Measurements from ENCODE around the gene VSTM2A.
A peak's percentile ranks its signal among the peaks of the same experiment; 100 is the strongest.
"Not testable (repeated sequence)": the region's sequence is repeated elsewhere in the genome, so short reads cannot be mapped to it uniquely, and the experiment has no call there.

Gene VSTM2A, protein sequence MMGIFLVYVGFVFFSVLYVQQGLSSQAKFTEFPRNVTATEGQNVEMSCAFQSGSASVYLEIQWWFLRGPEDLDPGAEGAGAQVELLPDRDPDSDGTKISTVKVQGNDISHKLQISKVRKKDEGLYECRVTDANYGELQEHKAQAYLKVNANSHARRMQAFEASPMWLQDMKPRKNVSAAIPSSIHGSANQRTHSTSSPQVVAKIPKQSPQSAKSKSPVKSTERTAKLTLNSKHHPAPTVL

GRCh38 chr7:54541669-54542625 is at the start of gene VSTM2A:
Gene VSTM2A, plus strand, starts transcription at chr7:54542375. Its CDS starts 356 bp downstream, at chr7:54542731.
- TF ChIP-seq CTCF (conservative IDR thresholded peaks at IDR 0.05; ENCODE audit: control insufficient read depth, insufficient read depth, low read depth, low read length): no peak
- DNase-seq (ENCODE audit: low read depth): no peak
- no peak within 1 kb of the TSS for H3K4me3 ChIP-seq (ENCODE audit: control insufficient read depth, low read depth, low read length)

DNA sequence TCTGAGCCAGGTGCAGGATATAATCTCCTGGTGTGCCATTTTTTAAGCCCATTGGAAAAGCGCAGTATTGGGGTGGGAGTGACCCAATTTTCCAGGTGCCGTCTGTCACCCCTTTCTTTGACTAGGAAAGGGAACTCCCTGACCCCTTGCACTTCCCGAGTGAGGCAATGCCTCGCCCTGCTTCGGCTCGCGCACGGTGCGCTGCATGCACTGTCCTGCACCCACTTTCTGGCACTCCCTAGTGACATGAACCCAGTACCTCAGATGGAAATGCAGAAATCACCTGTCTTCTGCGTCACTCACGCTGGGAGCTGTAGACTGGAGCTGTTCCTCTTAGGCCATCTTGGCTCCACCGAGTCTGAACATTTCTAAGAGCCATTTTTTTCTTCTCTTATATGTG is 37.6 kb upstream of the VSTM2A start:
- DNase-seq (ENCODE audit: low read depth): not testable (repeated sequence)

GRCh38 chr7:54529568-54529967 is 12.6 kb upstream of the VSTM2A start:
- no peak overlapping the region for H3K4me3 ChIP-seq (ENCODE audit: control insufficient read depth, low read depth, low read length)
- no peak for TF ChIP-seq CTCF (conservative IDR thresholded peaks at IDR 0.05; ENCODE audit: control insufficient read depth, insufficient read depth, low read depth, low read length)
- DNase-seq (ENCODE audit: low read depth): no peak

More for the DNA sequence above, 37.6 kb upstream of the VSTM2A start:
- not testable (repeated sequence) for H3K4me3 ChIP-seq (ENCODE audit: control insufficient read depth, low read depth, low read length)

DNA sequence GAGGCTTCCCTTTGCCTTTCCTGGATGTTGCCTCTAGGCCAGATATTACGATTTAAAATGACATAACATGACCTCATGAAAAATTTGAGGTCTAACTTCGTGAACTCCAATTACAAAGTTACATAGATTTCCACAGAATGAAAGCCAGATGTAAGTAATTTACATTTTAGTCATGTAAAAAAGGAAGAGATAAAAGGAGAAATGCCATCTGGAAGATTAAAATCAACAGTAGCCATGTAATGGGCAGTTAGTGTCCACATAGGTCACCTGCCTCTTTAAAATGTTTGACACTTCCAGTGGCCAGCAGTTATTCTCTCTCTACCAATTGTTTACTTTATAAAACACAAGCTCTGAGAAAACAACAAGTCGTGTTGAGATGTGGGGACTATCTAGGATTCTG is 4.1 kb upstream of the VSTM2A start:
- no peak for DNase-seq (ENCODE audit: low read depth)
- no peak for TF ChIP-seq CTCF (conservative IDR thresholded peaks at IDR 0.05; ENCODE audit: control insufficient read depth, insufficient read depth, low read depth, low read length)
- H3K4me3 ChIP-seq (ENCODE audit: control insufficient read depth, low read depth, low read length): no peak overlapping the region

DNA sequence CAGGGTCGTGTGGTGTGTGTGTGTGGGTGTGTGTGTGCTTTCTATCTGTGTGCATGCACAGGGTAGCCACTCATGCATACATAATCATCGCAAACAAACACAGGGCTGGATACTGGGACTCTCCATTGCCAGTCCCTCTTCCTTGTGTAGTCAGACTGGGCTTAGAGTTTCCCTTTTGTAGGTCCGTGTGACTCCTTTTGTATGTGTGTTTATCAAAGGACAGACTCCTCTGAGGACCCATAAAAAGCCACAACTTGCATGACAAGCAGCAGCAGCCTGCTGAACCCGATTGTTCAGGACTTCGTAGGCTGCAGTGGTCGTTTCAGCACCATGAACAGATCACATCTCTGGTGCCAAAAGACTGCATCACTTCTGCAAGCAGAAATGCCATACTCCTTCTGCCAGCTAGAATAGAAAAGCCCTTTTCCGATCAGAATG is 895 bp downstream of the VSTM2A start:
- peak; percentile 9 for DNase-seq (ENCODE audit: low read depth)
- no peak overlapping the region for H3K4me3 ChIP-seq (ENCODE audit: control insufficient read depth, low read depth, low read length)
- TF ChIP-seq CTCF (conservative IDR thresholded peaks at IDR 0.05; ENCODE audit: control insufficient read depth, insufficient read depth, low read depth, low read length): no peak

GRCh38 chr7:54544149-54544526 is 2.0 kb downstream of the VSTM2A start:
- TF ChIP-seq CTCF (conservative IDR thresholded peaks at IDR 0.05; ENCODE audit: control insufficient read depth, insufficient read depth, low read depth, low read length): no peak
- no peak for DNase-seq (ENCODE audit: low read depth)
- no peak overlapping the region for H3K4me3 ChIP-seq (ENCODE audit: control insufficient read depth, low read depth, low read length)
